Keratinocyte (primary cell): Measurements from ENCODE around the gene USP34. TPM values are rescaled to one million over a fixed set of nuclear protein-coding genes. Genes with fewer than 3 reads are reported as not detected.

Experiments
- DNase-seq: peaks from one replicate; pipeline ENCODE4 v3.0.0-alpha.2; 2011; ENCODE audit warnings: low read depth, missing footprints, low spot score
- FAIRE-seq: peaks from 2 replicates; lab custom pipeline; 2011; peaks lifted over from hg19 to GRCh38; lab: Jason Lieb, UNC
- H2AFZ ChIP-seq: 2 replicates; pipeline ENCODE4 v1.6.0; 2012; ENCODE audit warnings: low read length, control low read depth, inconsistent platforms; ENCODE audit not compliant: control insufficient read depth
- H3K27ac ChIP-seq: 2 replicates; pipeline ENCODE4 v1.5.1; 2011; ENCODE audit warnings: low read length; ENCODE audit not compliant: control insufficient read depth, insufficient read depth
- H3K27me3 ChIP-seq: 3 replicates; pipeline ENCODE4 v1.6.0; 2011; ENCODE audit warnings: low read length; ENCODE audit not compliant: control insufficient read depth, insufficient read depth; ENCODE audit errors: extremely low read depth
- H3K36me3 ChIP-seq, 2 experiments: 2 replicates in 1 of 2; 3 replicates in 1 of 2; pipeline ENCODE4 v1.5.1; 2011; ENCODE audit warnings: low read length in 2 of 2, mild to moderate bottlenecking in 1 of 2; ENCODE audit not compliant: control insufficient read depth in 2 of 2, insufficient read depth in 2 of 2; ENCODE audit errors: extremely low read depth in 1 of 2
- H3K4me1 ChIP-seq: 3 replicates; pipeline ENCODE4 v1.5.1; 2011; ENCODE audit warnings: low read length; ENCODE audit not compliant: control insufficient read depth, insufficient read depth; ENCODE audit errors: extremely low read depth
- H3K4me2 ChIP-seq: 3 replicates; pipeline ENCODE4 v1.6.0; 2011; ENCODE audit warnings: low read depth, low read length; ENCODE audit not compliant: control insufficient read depth, insufficient read depth; ENCODE audit errors: extremely low read depth
- H3K4me3 ChIP-seq, 3 experiments: fragments of 200-600 bp in 1 of 3; sonication (generic) in 1 of 3; 2 replicates in 2 of 3; 3 replicates in 1 of 3; pipeline ENCODE4 v1.5.1; 2011 to 2016; ENCODE audit warnings: low read length in 3 of 3, mild to moderate bottlenecking in 3 of 3, control low read depth in 2 of 3, inconsistent platforms in 1 of 3, low read depth in 1 of 3, mixed read lengths in 1 of 3, mixed run types in 1 of 3, moderate library complexity in 1 of 3; ENCODE audit not compliant: control insufficient read depth in 2 of 3, insufficient read depth in 2 of 3; ENCODE audit errors: extremely low read depth in 1 of 3
- H3K79me2 ChIP-seq: 2 replicates; pipeline ENCODE4 v1.6.0; 2012; ENCODE audit warnings: low read length; ENCODE audit not compliant: control insufficient read depth, insufficient read depth
- H3K9ac ChIP-seq: 3 replicates; pipeline ENCODE4 v1.6.0; 2011; ENCODE audit warnings: low read length; ENCODE audit not compliant: control insufficient read depth, insufficient read depth; ENCODE audit errors: extremely low read depth
- H3K9me1 ChIP-seq: 3 replicates; pipeline ENCODE4 v1.6.0; 2011; ENCODE audit warnings: low read length; ENCODE audit not compliant: control insufficient read depth, insufficient read depth; ENCODE audit errors: extremely low read depth
- H3K9me3 ChIP-seq: 2 replicates; pipeline ENCODE4 v1.5.1; 2012; ENCODE audit warnings: low read depth, low read length; ENCODE audit not compliant: control insufficient read depth
- H4K20me1 ChIP-seq: 3 replicates; pipeline ENCODE4 v1.6.0; 2011; ENCODE audit warnings: low read length; ENCODE audit not compliant: control insufficient read depth, insufficient read depth; ENCODE audit errors: extremely low read depth
- CTCF ChIP-seq, 3 experiments: IDR thresholded peaks in 1 of 3; conservative IDR thresholded peaks in 1 of 3; optimal IDR thresholded peaks in 1 of 3; 2 replicates in 2 of 3; 3 replicates in 1 of 3; pipeline versions ENCODE3 to v1.5.1; 2011; ENCODE audit warnings: low read length in 3 of 3, mild to moderate bottlenecking in 3 of 3, moderate library complexity in 2 of 3, control low read depth in 1 of 3, inconsistent platforms in 1 of 3; ENCODE audit not compliant: insufficient read depth in 2 of 3; ENCODE audit errors: extremely low read depth in 1 of 3
- EZH2 ChIP-seq: IDR thresholded peaks from one replicate; pipeline ENCODE4 v1.6.1; 2012; ENCODE audit warnings: inconsistent platforms, mild to moderate bottlenecking, low read length, moderate library complexity
- dilution Hi-C: fragments of 300-500 bp; cut with MboI; formaldehyde crosslinking; loops from one replicate; pipeline ENCODE4 v1.7.0; 2020; ENCODE audit warnings: low sequenced_read_pairs; ENCODE audit not compliant: extremely low pct_ligation_motif_present
- polyA plus RNA-seq, 5 experiments: library from polyadenylated mRNA; depleted of rRNA in 3 of 5; stranded (reverse) in 3 of 5; stranded (forward) in 1 of 5; unstranded in 1 of 5; fragments of >200 nt; gene quantifications; 1 replicate in 1 of 5; 2 replicates in 3 of 5; 3 replicates in 1 of 5; pipeline versions ENCODE4 v1.2.1 to v1.2.3, GENCODE V29; 2011 to 2012; ENCODE audit warnings: missing spikeins in 2 of 5, low read depth in 1 of 5, low replicate concordance in 1 of 5

Gene USP34
- polyA plus RNA-seq, 1 donor (not counting 4 experiments of a cell fraction or from before 2014, with no cell fraction given): 54.7 TPM

DNA sequence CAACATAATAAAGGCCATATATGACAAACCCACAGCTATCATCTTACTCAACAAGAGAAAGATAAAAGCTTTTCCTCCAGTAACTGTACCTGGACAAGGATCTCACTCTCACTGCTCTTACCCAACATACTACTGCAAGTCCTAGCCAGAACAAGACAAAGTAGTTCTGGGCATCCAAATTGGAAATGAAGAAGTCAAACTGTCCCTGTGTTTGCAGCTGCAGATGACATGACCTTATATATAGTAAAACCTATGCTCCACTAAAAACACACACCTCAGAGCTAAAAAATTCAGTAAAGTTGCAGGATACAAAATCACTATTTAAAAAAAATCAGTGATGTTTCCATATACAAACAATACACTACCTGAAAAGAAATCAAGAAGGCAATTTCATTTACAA, 32.2 kb downstream of the USP34 start:
- no peak overlapping the region for H3K27ac ChIP-seq
- TF ChIP-seq CTCF (optimal IDR thresholded peaks at IDR 0.05 in 1 of 3, IDR thresholded peaks at IDR 0.05 in 1 of 3, conservative IDR thresholded peaks at IDR 0.05 in 1 of 3; ENCODE audit: extremely low read depth in 1 of 3, insufficient read depth in 2 of 3, low read length in 3 of 3): no peak
- TF ChIP-seq EZH2: no peak
- H3K9ac ChIP-seq: no peak overlapping the region
- DNase-seq (no peak), FAIRE-seq (no peak)
- no peak overlapping the region for H2AFZ ChIP-seq
- no peaks in the 10 kb centered on the region for H3K27me3 ChIP-seq
- no peaks in the 10 kb centered on the region for H3K36me3 ChIP-seq
- H3K4me3 ChIP-seq: no peak overlapping the region
- H3K4me2 ChIP-seq: no peak overlapping the region
- H4K20me1 ChIP-seq: peaks cover 36% of the 10 kb centered on the region
- H3K4me1 ChIP-seq: no peaks in the 10 kb centered on the region
- H3K9me1 ChIP-seq: peaks cover 2% of the 10 kb centered on the region
- dilution Hi-C loops: no loop called here
- H3K79me2 ChIP-seq: peaks cover 94% of the 10 kb centered on the region
- no peaks in the 10 kb centered on the region for H3K9me3 ChIP-seq

GRCh38 chr2:61437170-61437569, 33.7 kb downstream of the USP34 start:
- Histone ChIP-seq H3K4me3 (no peak overlapping the region), H3K9ac (no peak overlapping the region), H3K9me1 (peaks cover 2% of the 10 kb centered on the region), H4K20me1 (peaks cover 33% of the 10 kb centered on the region), H2AFZ (no peak overlapping the region), H3K4me2 (no peak overlapping the region), H3K27me3 (no peaks in the 10 kb centered on the region), H3K4me1 (no peaks in the 10 kb centered on the region), H3K9me3 (no peaks in the 10 kb centered on the region), H3K36me3 (no peaks in the 10 kb centered on the region), H3K27ac (no peak overlapping the region), H3K79me2 (peaks cover 94% of the 10 kb centered on the region)
- FAIRE-seq (no peak), DNase-seq (no peak)
- dilution Hi-C loops: no loop called here
- TF ChIP-seq EZH2 (no peak), CTCF (optimal IDR thresholded peaks at IDR 0.05 in 1 of 3, IDR thresholded peaks at IDR 0.05 in 1 of 3, conservative IDR thresholded peaks at IDR 0.05 in 1 of 3; ENCODE audit: extremely low read depth in 1 of 3, insufficient read depth in 2 of 3, low read length in 3 of 3) (no peak)
